K562 (cell line): ENCODE results near the gene ACTL7B. TPM values are rescaled to one million over a fixed set of nuclear protein-coding genes. Genes with fewer than 3 reads are reported as not detected.
A peak's percentile ranks its signal among the peaks of the same experiment; 100 is the strongest.

Source experiments
- ATAC-seq: fragments of 200-7000 bp; cut with Tn5 transposase; 3 replicates; pipeline ENCODE4 v1.9.1; 2020; ENCODE audit warnings: moderate library complexity
- BruUV-seq: library from RNA; stranded (reverse); fragments of 400-500 nt; replicated peaks from 2 replicates; lab custom pipeline; 2021; lab: Mats Ljungman, UMichigan
- CTCF ChIA-PET: fragments of 300-600 bp; formaldehyde crosslinking; extraction: SDS; loops from one replicate; lab custom pipeline; 2021; ENCODE audit warnings: low intra/inter-chr PET ratio; lab: Yijun Ruan, JAX
- POLR2A ChIA-PET: fragments of 300-600, 350-650 bp; sonication (Branson Sonifier 250); formaldehyde crosslinking; extraction: SDS; loops from one replicate; lab custom pipeline; 2021; ENCODE audit warnings: antibody characterized with exemption, inconsistent platforms; lab: Yijun Ruan, JAX
- DNase-seq, 4 experiments: peaks; one replicate each; pipeline versions ENCODE4 v3.0.0 to v3.0.0-alpha.2; 2011 to 2018; ENCODE audit warnings: low spot score in 3 of 4, mixed read lengths in 3 of 4; ENCODE audit errors: extremely low read depth in 1 of 4
- FAIRE-seq: peaks from 2 replicates; lab custom pipeline; 2011; peaks lifted over from hg19 to GRCh38; lab: Jason Lieb, UNC
- H2AFZ ChIP-seq: 2 replicates; pipeline ENCODE4 v1.6.0; 2011; ENCODE audit warnings: low read depth, low read length, control low read depth, inconsistent platforms
- H3K27ac ChIP-seq: fragments of 200-600 bp; 3 replicates; pipeline ENCODE4 v1.8.0; 2011; ENCODE audit warnings: low read depth, mild to moderate bottlenecking, control low read depth, inconsistent platforms, low read length, moderate library complexity, mixed read lengths; ENCODE audit errors: extremely low read depth
- H3K27me3 ChIP-seq, 2 experiments: fragments of 300-600 bp in 1 of 2; 2 replicates in 1 of 2; 3 replicates in 1 of 2; pipeline versions ENCODE4 v1.6.0 to v1.8.0; 2011; ENCODE audit warnings: inconsistent platforms in 2 of 2, low read length in 2 of 2, mild to moderate bottlenecking in 1 of 2, mixed read lengths in 1 of 2, moderate library complexity in 1 of 2; ENCODE audit not compliant: control insufficient read depth in 2 of 2, insufficient read depth in 2 of 2
- H3K36me3 ChIP-seq: fragments of 300-600 bp; 3 replicates; pipeline ENCODE4 v1.8.0; 2011; ENCODE audit warnings: mild to moderate bottlenecking, low read length, inconsistent platforms; ENCODE audit not compliant: control insufficient read depth, insufficient read depth
- H3K4me1 ChIP-seq, 2 experiments: fragments of 200-600 bp in 1 of 2; replicated peaks in 1 of 2; 2 replicates in 1 of 2; 3 replicates in 1 of 2; pipeline versions ENCODE4 v1.5.1 to v1.8.0; 2011; ENCODE audit warnings: inconsistent platforms in 2 of 2, low read length in 2 of 2, mild to moderate bottlenecking in 1 of 2, mixed read lengths in 1 of 2, moderate library complexity in 1 of 2; ENCODE audit not compliant: control insufficient read depth in 2 of 2, insufficient read depth in 2 of 2
- H3K4me2 ChIP-seq: 2 replicates; pipeline ENCODE4 v1.6.1; 2011; ENCODE audit warnings: low read length, control low read depth, inconsistent platforms, mixed read lengths; ENCODE audit not compliant: insufficient read depth
- H3K4me3 ChIP-seq: fragments of 200-600 bp; sonication (generic), shearing (Covaris generic); 2 replicates; pipeline ENCODE4 v1.5.1; 2016; ENCODE audit warnings: control low read depth, inconsistent platforms
- H3K79me2 ChIP-seq: fragments of 200-600 bp; 3 replicates; pipeline ENCODE4 v1.8.0; 2011; ENCODE audit warnings: low read length, inconsistent platforms; ENCODE audit not compliant: control insufficient read depth, insufficient read depth
- H3K9ac ChIP-seq, 2 experiments: 2 replicates each; pipeline versions ENCODE4 v1.6.0 to v1.6.1; 2011; ENCODE audit warnings: low read depth in 2 of 2, low read length in 2 of 2, control low read depth in 1 of 2, inconsistent platforms in 1 of 2, mild to moderate bottlenecking in 1 of 2, mixed read lengths in 1 of 2; ENCODE audit not compliant: insufficient read depth in 1 of 2
- H3K9me1 ChIP-seq: one replicate; pipeline ENCODE4 v1.6.0; 2011; ENCODE audit warnings: inconsistent platforms, mild to moderate bottlenecking, low read length, moderate library complexity; ENCODE audit not compliant: control insufficient read depth, insufficient read depth
- H3K9me3 ChIP-seq: replicated peaks from 2 replicates; pipeline ENCODE4 v1.5.1; 2011; ENCODE audit warnings: low read depth, low read length, inconsistent platforms; ENCODE audit not compliant: control insufficient read depth, insufficient read depth
- H4K20me1 ChIP-seq: replicated peaks from 2 replicates; pipeline ENCODE4 v1.6.1; 2011; ENCODE audit warnings: low read length, inconsistent platforms, mixed read lengths; ENCODE audit not compliant: control insufficient read depth, insufficient read depth
- C11orf30 ChIP-seq: fragments of 450-650 bp; IDR thresholded peaks from 2 replicates; pipeline ENCODE4 v1.6.1; 2016; ENCODE audit warnings: low read depth, mild to moderate bottlenecking
- LCOR ChIP-seq: sonication (generic); formaldehyde crosslinking; IDR thresholded peaks from 2 replicates; pipeline ENCODE4 v1.8.0; 2022; ENCODE audit warnings: mild to moderate bottlenecking, missing genetic modification reagents
- POU5F1 ChIP-seq: fragments of 150-350 bp; IDR thresholded peaks from 2 replicates; pipeline ENCODE4 v1.6.1; 2014; ENCODE audit warnings: borderline replicate concordance, low read length, low read depth, mild to moderate bottlenecking; ENCODE audit not compliant: partially characterized antibody
- ZNF316 ChIP-seq: fragments of 450-650 bp; IDR thresholded peaks from 2 replicates; pipeline ENCODE4 v1.6.1; 2016
- WGBS: fragments of 100-300 bp; shearing (Covaris generic); methylation state at CpG from one replicate; pipeline ENCODE4 v1.1.6; 2016; ENCODE audit warnings: low coverage, mixed read lengths; ENCODE audit not compliant: insufficient coverage; ENCODE audit errors: missing lambda C conversion rate; 5-methylcytosine and 5-hydroxymethylcytosine counted together
- in situ Hi-C: fragments of 300-500 bp; cut with MboI; formaldehyde crosslinking; loops from 4 replicates; pipeline ENCODE4 v1.15.0; 2018; ENCODE audit warnings: inconsistent platforms, mixed read lengths
- intact Hi-C: fragments of 100-400 bp; cut with micrococcal nuclease; formaldehyde crosslinking; loops from 2 replicates; pipeline ENCODE4 v1.14.2; 2022
- polyA plus RNA-seq, 8 experiments: library from polyadenylated mRNA; depleted of rRNA in 4 of 8; stranded (reverse) in 5 of 8; unstranded in 3 of 8; fragments of >200 nt; fragmentation: Nextera tagmentation in 2 of 8; fragmentation: Illumina TruSeq in 1 of 8; extraction: Ambion mirVana in 2 of 8; extraction: Trizol in 1 of 8; gene quantifications; 2 replicates each; pipeline versions ENCODE4 v1.2.1 to v1.2.3, GENCODE V29; 2011 to 2014; ENCODE audit warnings: inconsistent platforms in 1 of 8, missing spikeins in 1 of 8
- total RNA-seq, 7 experiments: library from RNA; depleted of rRNA in 6 of 7; stranded (reverse); fragments of >200 nt in 6 of 7; fragmentation: Illumina TruSeq in 2 of 7; extraction: Trizol in 2 of 7; gene quantifications; 2 replicates each; pipeline versions ENCODE4 v1.2.1 to v1.2.3, GENCODE V29; 2011 to 2021; ENCODE audit warnings: low replicate concordance in 1 of 7

The ACTL7B gene
- total and polyA plus RNA-seq, 9 of the 15 experiments (the other 6 are each of a cell fraction or from before 2014, with no cell fraction given) = not detected

DNA sequence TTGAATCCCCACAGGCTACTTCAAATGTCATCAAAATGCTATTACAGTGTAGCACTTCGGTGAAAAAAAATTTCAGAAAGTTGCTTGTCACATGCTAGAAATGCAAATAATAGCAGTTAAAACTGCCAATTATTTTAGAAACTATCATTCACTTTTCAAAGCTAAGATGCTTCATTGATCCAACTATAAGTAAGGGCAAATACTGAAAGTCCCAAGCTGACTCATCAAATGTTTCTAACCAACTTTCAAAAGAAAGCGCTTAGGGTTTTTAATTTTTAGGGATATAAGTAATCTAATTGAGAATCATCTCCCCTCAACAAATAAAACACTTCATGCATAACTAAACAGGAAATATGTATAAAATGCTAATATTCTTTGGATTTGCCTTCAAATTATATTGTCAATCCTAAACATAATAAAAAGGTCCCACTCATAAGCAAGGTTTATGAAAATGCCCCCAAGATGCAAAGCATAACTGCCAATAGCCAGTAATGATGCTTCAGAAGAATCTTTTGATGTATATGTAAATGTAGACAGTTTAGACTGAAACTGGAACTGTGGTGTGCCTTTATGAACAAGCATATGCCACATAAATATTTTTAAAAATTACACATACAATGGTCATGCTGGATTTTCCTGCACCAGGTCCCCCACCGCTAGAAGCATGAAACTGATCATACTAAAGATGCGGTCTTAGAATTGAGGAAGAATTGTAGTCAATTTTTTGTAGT lies 18.4 kb upstream of the ACTL7B start:
- H3K36me3 ChIP-seq = peaks cover 66% of the 10 kb centered on the region
- FAIRE-seq = no peak
- WGBS = 89% methylated on average over 4 of the region's 4 CpGs
- in situ Hi-C loops = loop anchor here (10.0 kb wide), 1 partner anchor 441 kb away; no protein-coding TSS in a partner anchor
- H3K27ac ChIP-seq = no peak overlapping the region
- no peaks in the 10 kb centered on the region for H3K4me1 ChIP-seq
- H3K4me2 ChIP-seq = no peak overlapping the region
- ChIA-PET CTCF (no interaction called here), POLR2A (interaction anchor here (1.5 kb wide), 1 partner anchor 45 kb away, joined by 3 read pairs; no protein-coding TSS in a partner anchor)
- no peaks in the 10 kb centered on the region for H3K27me3 ChIP-seq
- no peak overlapping the region for H3K4me3 ChIP-seq
- no peak for ATAC-seq
- H3K9me1 ChIP-seq = no peaks in the 10 kb centered on the region
- DNase-seq = no peak
- H4K20me1 ChIP-seq = no peaks in the 10 kb centered on the region
- no peaks in the 10 kb centered on the region for H3K79me2 ChIP-seq
- BruUV-seq = no TSS peak
- intact Hi-C loops = no loop called here
- no peaks in the 10 kb centered on the region for H3K9me3 ChIP-seq
- no peak overlapping the region for H2AFZ ChIP-seq
- TF ChIP-seq LCOR (CRISPR knock-in tag) = no peak
- peak; percentile 39; the same call in 1 of the 2 replicates for TF ChIP-seq ZNF316
- TF ChIP-seq C11orf30 = 0 out of 2 replicates have a peak, but pooled peaks have one; percentile 14
- no peak overlapping the region for H3K9ac ChIP-seq

DNA sequence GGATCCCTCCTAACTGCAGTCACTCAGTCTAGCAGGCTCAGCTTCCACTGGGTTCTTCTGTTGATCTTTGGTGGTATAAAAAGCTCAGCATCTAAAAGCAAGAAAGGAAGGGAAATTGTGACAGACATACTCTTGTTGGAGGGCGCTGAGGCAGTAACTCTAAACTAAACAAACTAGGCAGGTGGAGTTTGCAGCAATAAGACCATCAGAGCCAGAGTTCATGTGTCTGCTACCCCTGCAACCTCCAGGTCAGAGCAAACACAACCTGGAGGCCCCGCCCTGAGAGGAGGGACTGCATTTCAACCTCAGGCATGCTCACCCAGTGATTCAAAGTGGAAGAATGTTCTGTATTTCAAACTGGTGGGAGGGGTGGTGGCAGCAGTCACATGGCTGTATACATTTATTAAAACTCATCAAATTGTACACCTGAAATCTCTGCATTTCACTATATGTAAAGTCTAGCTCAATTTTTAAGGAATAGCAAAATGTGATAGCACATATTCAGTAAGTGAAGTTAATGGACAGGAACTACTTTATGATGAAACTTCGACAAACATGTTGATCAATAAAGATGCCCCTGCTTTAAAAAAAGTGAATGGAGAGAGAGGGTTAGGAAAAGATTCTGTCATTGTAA lies 13.4 kb upstream of the ACTL7B start:
- no peak for DNase-seq
- no TSS peak for BruUV-seq
- TF ChIP-seq POU5F1 = no peak
- Histone ChIP-seq H3K9me1 (no peaks in the 10 kb centered on the region), H3K27me3 (no peaks in the 10 kb centered on the region), H3K27ac (no peak overlapping the region), H3K9ac (no peak overlapping the region), H3K4me1 (no peaks in the 10 kb centered on the region), H3K4me2 (no peak overlapping the region), H3K79me2 (no peaks in the 10 kb centered on the region), H2AFZ (no peak overlapping the region), H4K20me1 (no peaks in the 10 kb centered on the region), H3K4me3 (no peak overlapping the region), H3K9me3 (no peaks in the 10 kb centered on the region), H3K36me3 (peaks cover 38% of the 10 kb centered on the region; the same call in 2 of the 3 replicates)
- ChIA-PET CTCF (no interaction called here), POLR2A (interaction anchor here (1.4 kb wide), 1 partner anchor 15 kb away, joined by 4 read pairs; no protein-coding TSS in a partner anchor)
- in situ Hi-C loops = no loop called here
- intact Hi-C loops = no loop called here
- no peak for FAIRE-seq
- 54% methylated on average over 3 of the region's 3 CpGs for WGBS
- no peak for ATAC-seq
